ENCODE data around the gene UGT1A1. TPM values are rescaled to one million over a fixed set of nuclear protein-coding genes. Genes with fewer than 3 reads are reported as not detected.

Gene UGT1A1
- total and polyA plus RNA-seq, 9 of the 15 experiments (the other 6 are each of a cell fraction or from before 2014, with no cell fraction given): not detected

DNA sequence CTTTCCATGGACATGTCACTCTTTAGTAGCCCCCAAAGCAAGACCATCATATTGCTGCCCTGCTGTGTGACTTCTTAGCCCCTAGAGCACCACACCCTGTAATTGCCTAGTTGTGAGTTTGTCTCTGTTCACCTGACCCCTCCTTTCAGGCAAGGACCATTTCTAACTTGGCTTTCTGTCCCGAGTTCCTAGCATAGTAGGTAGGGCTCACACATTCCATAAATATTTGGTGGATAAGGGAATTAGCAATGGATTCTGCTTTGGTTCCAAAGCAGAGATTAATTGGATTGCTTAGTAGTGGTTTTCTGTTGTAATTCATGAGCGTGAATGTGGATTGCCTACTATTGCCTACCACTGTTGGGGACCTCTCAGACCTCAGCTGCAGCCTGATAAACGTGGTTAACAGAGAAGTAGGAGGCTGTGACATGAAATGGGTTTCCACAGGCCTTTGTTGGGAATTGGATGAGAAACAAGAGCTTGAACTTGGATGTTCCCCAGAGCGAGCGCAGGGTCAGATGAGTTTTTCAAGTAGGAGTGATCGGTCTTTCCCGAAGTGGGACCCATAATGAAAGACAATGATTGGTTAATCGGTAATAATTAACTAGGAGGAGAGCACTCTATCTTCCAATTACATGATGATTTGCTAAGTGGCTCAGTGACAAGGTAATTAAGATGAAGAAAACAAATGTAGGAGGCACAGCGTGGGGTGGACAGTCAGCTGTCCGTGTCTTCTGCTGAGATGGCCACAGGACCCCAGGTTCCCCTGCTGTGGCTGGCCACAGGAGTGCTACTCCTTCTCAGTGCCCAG is 13.4 kb upstream of the UGT1A1 start:
- H2AFZ ChIP-seq (ENCODE audit: low read depth, low read length): no peak overlapping the region
- in situ Hi-C loops (cut with MboI) (no loop called here), intact Hi-C loops (cut with micrococcal nuclease) (no loop called here)
- no peaks in the 10 kb centered on the region for H3K9me3 ChIP-seq (replicated peaks; ENCODE audit: control insufficient read depth, insufficient read depth, low read depth, low read length)
- no peaks in the 10 kb centered on the region for H3K9me1 ChIP-seq (ENCODE audit: control insufficient read depth, insufficient read depth, low read length)
- WGBS (ENCODE audit: insufficient coverage, low coverage, missing lambda C conversion rate): 0% methylated on average over 9 of the region's 10 CpGs
- no TSS peak for BruUV-seq (replicated peaks)
- no peak for FAIRE-seq
- H3K9ac ChIP-seq (ENCODE audit: insufficient read depth in 1 of 2, low read depth in 2 of 2, low read length in 2 of 2): no peak overlapping the region
- no peaks in the 10 kb centered on the region for H4K20me1 ChIP-seq (replicated peaks; ENCODE audit: control insufficient read depth, insufficient read depth, low read length)
- H3K36me3 ChIP-seq (ENCODE audit: control insufficient read depth, insufficient read depth, low read length): no peaks in the 10 kb centered on the region
- no peak overlapping the region for H3K4me3 ChIP-seq
- ChIA-PET CTCF (ENCODE audit: low intra/inter-chr PET ratio) (no interaction called here), POLR2A (no interaction called here)
- no peak for ATAC-seq
- H3K27me3 ChIP-seq (ENCODE audit: control insufficient read depth in 2 of 2, insufficient read depth in 2 of 2, low read length in 2 of 2): no peaks in the 10 kb centered on the region
- no peak for DNase-seq (ENCODE audit: extremely low read depth in 1 of 4, low spot score in 3 of 4)
- no peak overlapping the region for H3K4me2 ChIP-seq (ENCODE audit: insufficient read depth, low read length)
- H3K27ac ChIP-seq (ENCODE audit: extremely low read depth, low read depth, low read length): no peak overlapping the region
- no peaks in the 10 kb centered on the region for H3K79me2 ChIP-seq (ENCODE audit: control insufficient read depth, insufficient read depth, low read length)
- peaks cover 0 to 7% of the 10 kb centered on the region in 2 experiments; a peak in 2 of 5 replicates for H3K4me1 ChIP-seq (replicated peaks in 1 of 2; ENCODE audit: control insufficient read depth in 2 of 2, insufficient read depth in 2 of 2, low read length in 2 of 2)
- TF ChIP-seq, protein P1, sequence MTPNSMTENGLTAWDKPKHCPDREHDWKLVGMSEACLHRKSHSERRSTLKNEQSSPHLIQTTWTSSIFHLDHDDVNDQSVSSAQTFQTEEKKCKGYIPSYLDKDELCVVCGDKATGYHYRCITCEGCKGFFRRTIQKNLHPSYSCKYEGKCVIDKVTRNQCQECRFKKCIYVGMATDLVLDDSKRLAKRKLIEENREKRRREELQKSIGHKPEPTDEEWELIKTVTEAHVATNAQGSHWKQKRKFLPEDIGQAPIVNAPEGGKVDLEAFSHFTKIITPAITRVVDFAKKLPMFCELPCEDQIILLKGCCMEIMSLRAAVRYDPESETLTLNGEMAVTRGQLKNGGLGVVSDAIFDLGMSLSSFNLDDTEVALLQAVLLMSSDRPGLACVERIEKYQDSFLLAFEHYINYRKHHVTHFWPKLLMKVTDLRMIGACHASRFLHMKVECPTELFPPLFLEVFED (CRISPR knock-in tag; conservative IDR thresholded peaks at IDR 0.05): no peak
- TF ChIP-seq ZBTB33 (CRISPR knock-in tag; IDR thresholded peaks at IDR 0.05): no peak
- no peak for TF ChIP-seq ZNF79 (CRISPR knock-in tag; IDR thresholded peaks at IDR 0.05; ENCODE audit: low read depth)
- TF ChIP-seq CEBPZ (IDR thresholded peaks at IDR 0.05; ENCODE audit: borderline replicate concordance, low read depth, low read length): no peak
- TF ChIP-seq SNIP1 (IDR thresholded peaks at IDR 0.05; ENCODE audit: low read depth): no peak
- no peak for TF ChIP-seq ARHGAP35 (IDR thresholded peaks at IDR 0.05; ENCODE audit: partially characterized antibody)
- no peak for TF ChIP-seq ZFX (CRISPR knock-in tag; IDR thresholded peaks at IDR 0.05)
- no peak for TF ChIP-seq ZNF12 (CRISPR knock-in tag; IDR thresholded peaks at IDR 0.05)
- TF ChIP-seq NFXL1 (CRISPR knock-in tag; IDR thresholded peaks at IDR 0.05): no peak
- TF ChIP-seq ZNF253 (CRISPR knock-in tag; conservative IDR thresholded peaks at IDR 0.05): no peak
- TF ChIP-seq SMAD4 (CRISPR knock-in tag; conservative IDR thresholded peaks at IDR 0.05): no peak
- TF ChIP-seq SNRNP70 (optimal IDR thresholded peaks at IDR 0.05; ENCODE audit: low read depth, low read length): no peak
- no peak for TF ChIP-seq ZNF395 (CRISPR knock-in tag; IDR thresholded peaks at IDR 0.05)
- no peak for TF ChIP-seq SRSF9 (IDR thresholded peaks at IDR 0.05; ENCODE audit: borderline replicate concordance, low read depth, low read length)
